8988T (cell line): ENCODE measurements around the gene PDE1C.

Experiments used
- DNase-seq: peaks from one replicate; pipeline ENCODE4 v3.0.0; 2011

Gene PDE1C

DNA sequence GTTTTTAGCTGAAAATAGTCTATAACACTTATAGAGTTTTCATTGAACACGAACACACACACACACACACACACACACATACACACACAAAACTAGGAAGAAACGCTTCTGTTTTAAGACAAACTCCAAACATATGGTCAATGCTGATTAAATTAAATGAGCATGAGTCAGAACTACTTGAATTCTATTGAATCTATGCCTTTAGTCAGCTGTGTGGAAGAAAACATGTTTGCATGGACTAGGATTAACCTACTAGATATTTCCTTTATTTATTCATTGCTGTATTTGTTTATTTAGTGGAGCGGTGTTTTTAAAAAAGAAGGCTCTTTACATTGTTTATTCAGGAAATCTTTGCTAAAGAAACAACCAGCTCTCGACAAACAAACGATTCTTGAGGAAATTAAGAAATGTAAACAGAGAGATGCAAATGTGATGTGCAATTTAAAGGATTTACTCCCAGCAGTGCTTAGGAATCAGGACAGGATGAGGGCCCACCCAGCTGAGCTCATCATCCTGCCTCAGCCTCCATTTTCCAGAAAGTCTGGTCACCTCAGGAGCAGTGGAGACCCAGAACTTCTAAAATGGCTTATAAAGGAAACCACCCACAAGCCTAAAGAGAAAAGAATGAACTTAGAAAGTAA is 83.2 kb downstream of the PDE1C start:
- DNase-seq = no peak

DNA sequence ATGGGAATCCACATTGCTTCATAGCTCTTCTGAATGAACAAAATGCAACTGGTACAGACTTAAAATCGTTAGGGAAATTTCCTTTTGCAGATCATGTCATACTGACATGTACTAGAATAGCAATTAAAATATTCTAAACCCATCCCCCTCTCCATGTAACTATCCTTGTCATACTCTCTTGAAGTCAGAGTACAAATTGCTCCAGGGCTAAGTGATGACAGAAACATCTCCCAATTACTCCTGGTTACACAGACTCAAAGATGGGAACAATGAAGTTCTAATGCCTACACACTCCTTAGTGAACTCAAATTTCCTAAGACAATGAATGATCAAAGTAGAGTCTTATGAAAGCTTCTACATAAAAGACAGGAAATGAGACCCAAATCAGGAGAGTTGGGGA is 87.2 kb downstream of the PDE1C start:
- DNase-seq = no peak

DNA sequence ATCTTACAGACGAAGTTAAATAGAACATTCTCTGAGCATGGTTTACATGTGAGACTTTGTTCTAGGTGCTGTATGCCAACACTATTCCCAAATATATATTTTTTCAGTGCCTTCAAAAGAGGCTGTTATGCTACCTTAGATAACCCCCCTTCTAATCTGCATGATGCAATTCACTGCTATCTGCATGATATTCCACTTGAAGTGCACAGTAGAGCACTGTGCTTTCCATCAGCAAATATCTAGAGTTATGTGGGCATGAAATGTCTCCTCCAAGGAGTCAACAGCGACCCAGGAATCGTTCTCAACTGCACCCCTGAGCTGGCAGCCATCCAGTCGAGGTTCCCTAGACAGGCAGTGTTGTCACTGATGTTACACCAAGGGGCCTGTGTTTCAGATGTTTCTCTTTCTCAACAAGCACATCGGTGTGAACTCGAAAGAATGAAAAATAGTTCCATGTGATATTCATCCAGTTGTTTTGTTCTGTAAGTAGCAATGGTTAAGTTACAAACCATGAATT is 88.3 kb downstream of the PDE1C start:
- no peak for DNase-seq

DNA sequence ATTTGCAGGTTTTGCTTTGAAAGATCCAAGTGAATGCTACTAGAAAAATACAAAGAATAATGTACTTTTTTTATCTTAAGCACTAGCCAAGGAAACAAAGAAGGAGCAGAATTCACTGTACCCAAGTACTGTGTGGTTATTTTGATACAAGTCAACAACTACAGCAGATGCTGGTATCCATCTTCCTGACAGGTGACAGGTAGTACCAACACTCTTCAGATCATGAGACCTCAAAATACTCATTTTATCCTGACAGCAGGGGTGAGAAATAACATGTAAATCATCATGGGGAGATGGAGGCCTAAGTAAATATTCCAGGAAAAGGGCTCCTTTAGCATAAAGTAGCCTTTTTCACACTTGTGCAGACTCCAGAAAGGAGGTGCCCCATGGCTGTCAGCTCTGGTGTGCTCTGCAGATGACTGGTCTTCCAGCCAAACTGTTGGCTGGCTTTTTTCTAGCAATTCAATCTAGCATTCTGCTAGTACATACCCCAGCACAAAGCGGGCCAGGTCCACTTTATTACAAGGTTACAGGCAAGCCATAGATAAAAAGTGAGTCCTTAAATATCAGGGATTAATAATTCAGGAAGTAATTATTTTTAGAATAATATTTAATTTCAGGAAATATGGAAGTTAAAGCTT is 90.4 kb downstream of the PDE1C start:
- no peak for DNase-seq

DNA sequence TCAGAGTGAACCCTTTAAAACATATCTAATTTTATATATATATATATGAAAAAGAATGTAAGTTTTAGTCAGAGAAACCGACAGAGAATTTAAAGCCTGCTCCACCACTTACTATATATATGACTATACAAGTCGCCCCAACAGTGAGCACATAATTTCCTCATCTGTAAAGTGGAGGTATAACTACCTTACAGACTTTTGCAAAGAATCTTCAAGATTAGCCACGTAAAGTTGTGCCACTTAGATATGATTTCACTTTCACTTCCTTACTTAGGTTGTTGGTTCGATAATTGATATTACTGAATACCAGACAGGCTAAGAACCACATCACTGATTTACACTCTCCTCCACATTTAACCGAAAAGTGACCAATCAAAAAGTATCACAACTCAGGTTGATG is 94.7 kb downstream of the PDE1C start:
- DNase-seq = no peak

DNA sequence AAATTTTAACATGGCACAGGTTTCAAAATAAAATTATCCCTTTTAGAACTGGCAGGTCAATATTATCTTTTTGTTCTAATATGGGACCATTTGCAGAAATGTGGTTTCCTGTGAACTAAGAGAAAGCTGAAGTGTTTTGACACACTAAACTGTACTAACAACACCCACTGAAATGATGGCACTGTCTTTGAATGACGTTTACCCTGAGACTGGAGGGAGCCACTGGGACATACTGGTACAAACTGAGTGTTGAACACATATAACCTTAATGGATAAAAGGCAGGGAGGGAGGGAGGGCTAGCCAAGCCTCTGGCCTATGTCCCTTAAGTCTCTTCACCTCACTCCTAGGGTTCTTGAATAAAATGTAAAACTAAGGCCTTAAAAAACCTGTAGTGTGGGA is 95.9 kb downstream of the PDE1C start:
- no peak for DNase-seq

DNA sequence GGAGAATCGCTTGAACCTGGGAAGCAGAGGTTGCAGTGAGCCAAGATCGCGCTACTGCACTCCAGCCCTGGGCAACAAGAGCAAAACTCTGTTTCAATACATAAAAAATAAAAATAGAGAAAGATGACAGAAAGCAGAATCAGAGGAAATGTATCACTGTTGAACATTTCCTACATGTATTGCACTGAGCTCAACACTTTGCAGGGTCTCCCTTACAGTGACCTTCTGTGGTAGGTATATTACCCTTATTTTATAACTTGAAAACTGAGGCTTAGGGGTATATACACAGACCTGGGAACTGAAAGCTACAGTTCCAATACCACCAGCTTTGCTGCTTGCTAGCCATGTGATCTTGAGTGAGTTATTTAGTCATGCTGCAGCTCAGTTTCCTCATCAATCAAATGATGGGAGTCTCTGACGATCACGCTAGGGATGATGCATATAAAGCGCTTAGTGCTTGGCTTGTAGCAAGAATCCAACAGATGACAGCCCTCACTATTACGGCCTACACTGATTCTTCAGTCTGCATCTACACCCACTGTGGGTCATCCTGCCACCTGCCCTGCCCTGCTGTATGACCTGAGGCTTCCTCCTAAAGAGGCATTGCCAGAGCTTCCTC is 99.0 kb downstream of the PDE1C start:
- DNase-seq = no peak

DNA sequence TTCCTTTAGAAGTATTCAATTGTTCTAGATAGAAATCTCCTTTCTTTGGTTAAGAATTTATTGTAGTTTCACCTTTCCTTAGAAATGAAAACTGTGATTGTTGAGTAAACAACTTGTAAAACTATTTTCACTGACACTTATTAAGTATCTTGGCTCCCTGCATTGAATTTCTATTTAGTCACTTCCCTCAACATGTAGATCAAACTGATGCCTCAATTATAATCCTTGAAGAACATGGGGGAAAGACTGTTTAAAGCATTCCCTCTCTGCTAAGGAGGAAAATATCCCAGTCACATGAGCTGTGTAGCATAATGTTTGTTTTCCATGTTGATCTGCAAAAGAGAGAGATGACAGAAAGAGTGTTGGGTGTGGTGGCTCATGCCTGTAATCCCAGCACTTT is 99.7 kb downstream of the PDE1C start:
- DNase-seq = no peak

DNA sequence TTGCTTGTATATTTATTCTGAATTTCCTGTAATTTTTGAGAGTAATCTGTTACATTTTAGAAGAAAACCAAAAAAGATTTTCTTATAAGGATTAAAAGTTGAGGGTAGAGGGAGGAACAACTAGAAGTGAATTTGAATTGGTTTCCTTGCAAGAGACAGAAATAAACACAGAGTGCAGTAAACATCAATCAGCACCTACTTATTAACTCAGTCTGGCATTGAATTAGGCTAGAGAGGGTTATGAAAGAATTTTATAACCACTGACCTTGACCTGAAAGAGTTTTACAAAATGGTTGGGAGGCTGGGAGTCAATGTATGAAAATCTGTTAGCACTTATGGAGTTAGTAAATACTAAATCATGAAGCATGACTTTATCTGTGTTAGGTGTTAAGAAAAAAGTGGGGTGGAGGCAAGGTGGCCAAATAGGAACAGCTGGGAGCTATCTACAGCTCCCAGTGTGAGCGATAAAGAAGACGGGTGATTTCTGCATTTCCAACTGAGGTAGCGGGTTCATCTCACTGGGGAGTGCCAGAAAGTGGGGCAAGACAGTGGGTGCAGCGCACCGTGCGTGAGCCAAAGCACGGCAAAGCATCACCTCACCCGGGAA is 106.5 kb downstream of the PDE1C start:
- no peak for DNase-seq

DNA sequence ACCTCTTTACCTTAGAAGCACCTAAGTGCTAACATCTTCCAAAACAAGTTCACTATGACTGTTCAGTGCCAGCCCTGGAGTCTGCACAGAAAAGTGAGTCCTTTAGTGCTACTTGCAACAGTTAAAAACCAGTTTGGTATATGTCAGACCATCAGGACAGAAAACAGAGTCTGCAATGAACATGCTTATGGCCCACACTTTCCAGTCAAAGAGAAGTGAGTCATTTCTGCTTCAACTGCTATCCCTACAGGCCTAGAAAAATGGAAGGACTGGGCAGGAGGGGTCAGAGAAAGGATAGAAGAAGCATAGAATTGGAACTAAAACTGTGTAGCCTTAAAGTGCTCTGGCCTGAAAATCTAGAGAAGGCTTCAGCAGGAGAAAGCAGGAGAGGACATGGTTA is 108.0 kb downstream of the PDE1C start:
- DNase-seq = no peak

DNA sequence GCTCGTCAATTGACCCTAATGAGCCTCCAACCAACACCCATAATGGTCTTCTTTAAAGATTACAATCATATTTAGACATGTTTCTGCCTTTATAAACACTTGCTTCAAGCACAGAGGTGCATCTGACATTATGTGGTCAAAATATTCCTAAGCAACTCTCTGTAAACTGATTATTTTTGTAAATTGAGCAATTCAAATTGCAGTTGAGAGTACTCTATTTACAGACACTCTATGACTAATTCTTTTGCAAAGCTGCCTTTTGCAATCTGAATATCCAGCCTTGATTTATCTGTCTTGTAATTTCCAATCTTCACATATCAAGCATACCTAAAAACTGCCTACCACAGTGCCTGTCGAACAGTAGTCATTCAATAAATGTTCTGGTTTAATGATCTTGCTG is 112.0 kb downstream of the PDE1C start:
- no peak for DNase-seq

DNA sequence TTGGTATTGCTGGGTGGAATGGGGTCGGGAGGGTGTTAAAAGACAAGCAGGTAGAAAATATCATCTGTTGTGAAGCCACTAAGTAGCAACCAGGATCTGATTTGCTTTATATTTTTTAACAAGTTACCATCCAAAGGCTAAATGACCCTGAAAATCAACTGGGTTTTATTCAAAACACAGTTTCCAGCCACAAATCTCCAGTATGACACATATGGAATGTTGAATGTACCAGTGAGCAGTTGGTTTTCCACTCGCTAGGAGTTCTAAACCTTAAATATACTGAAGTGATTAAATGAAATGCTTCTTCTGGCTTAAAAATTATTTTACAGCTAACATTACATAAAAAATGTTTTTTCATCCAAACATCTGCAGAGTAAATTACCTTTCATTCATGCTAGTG is 112.5 kb downstream of the PDE1C start:
- no peak for DNase-seq

DNA sequence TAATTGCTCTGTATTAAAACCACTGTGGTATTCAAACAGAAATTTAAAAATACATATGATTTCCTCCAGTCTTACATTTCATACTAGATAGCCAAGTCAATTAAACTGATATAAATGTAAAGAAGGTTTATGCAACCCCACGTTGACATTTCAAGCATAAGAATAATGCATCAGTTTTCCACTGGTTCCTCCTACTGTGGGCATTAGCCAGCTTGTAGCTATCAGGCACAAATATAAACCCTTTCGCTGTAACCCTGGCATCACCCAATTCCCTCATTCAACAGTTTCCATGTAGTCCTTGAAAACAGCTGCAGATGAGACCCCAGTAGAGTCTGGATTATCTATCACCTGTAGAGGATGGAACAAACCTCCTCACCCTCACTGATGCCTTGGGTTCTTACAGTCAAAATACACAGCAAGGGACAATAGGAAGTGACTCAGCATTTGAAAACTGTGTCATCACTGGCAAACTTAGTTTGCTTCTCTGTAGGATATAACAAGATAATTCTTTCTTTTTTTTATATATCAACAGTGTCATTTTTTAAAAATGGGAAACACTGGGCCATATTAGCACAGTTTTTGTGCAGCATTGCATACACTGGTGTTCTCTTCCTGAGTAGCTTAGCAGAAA is 113.0 kb downstream of the PDE1C start:
- no peak for DNase-seq

DNA sequence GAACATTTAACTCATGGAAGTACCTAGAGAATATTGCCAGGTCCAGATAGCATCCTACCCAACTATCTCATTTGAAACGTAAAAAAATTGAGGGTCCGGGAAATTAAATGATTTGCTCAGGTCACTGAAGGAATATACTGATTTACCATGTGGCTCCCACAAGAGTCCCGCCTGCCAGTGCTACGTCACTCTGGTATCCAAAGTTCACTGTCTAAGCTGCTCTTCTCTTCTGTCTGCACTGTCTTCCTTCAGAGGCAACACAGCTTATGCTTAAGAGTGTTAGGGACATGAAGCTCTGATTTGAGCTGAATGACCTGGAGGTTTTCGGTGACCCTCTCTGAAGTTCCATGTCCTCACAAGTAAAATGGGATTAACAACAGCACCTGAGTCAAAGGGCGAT is 114.6 kb downstream of the PDE1C start:
- DNase-seq = no peak

DNA sequence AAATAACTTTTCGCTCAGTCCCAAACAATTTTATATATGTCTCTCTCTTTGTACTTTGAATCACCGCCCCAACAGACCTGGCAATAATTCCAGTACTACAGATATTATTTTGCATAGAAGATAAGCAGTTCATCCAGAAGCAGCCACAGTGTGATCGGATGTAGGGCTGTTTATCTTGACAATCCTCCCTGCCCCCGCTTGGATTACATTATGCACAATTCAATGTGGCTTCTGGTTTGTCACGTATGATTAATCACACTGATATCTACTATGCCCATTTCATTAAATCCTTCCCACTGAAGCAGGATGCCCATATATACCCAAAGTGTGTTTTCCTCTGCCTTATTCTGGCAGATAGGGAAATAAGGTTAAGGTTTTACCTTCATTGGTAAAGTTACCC is 115.2 kb downstream of the PDE1C start:
- no peak for DNase-seq

DNA sequence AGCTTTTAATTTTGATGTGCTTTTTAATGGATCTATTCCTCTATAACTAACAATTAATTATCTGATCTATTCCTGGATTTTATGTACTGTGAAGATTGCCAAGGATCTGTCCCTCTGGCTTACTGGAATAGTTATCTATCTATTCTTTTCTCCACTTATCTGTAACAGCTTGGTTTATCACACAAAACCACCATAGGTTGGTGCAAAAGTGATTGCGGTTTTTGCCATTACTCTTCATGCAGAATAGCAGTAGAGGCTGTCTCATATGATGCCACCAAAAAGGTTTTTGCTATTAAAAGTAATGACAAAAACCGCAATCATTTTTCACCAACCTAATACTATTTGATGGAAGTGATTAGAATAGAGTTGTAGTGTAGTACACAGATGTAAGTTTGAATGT is 115.7 kb downstream of the PDE1C start:
- DNase-seq = no peak

DNA sequence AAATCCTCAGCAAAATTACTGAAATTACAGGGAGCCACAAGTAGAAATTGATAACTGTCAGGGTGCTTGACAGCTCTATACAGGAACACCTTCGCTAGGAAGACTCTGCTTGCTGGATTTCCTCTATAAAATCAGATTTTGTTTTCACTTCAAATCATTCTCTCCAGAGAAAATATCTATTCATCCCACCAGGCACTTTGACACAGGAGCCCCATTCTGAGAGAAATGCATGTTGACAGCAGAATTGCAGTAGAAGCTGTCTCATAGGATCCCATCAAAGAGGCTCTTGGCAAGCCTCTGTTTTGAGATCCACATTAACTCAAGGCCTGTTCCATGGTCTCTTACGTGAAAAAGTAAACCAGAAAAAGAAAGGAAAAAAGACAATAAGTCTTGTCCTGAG is 116.8 kb downstream of the PDE1C start:
- no peak for DNase-seq

DNA sequence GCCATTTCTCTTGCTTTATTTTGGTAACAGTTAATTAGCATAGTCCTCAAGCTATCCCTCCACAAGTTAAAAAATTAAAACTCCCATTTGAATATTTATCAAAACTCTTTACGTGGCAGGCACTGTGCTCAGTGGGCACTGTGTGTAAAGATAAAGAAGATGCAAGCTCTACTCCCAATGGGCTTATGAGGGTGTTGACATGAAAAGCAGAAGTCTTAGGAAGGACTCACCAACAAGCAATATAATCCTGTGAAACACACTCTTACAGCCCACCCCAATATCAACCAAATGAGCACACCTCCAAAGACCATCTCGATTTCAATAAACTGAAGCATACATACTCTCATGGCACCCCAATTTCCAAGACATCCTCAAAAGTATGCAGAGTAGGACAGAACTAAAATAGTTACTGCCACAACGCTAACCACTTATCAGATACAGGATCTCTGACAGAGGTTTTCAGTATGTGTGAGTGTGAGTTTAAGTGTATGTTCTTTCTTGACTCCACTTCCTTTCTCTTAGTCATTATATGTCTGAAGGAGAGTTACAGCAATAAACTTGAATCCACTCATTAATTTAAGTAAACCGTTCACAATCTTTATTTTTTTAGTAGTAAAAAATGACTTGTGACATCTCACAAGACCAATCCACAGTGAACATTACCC is 120.0 kb downstream of the PDE1C start:
- no peak for DNase-seq

DNA sequence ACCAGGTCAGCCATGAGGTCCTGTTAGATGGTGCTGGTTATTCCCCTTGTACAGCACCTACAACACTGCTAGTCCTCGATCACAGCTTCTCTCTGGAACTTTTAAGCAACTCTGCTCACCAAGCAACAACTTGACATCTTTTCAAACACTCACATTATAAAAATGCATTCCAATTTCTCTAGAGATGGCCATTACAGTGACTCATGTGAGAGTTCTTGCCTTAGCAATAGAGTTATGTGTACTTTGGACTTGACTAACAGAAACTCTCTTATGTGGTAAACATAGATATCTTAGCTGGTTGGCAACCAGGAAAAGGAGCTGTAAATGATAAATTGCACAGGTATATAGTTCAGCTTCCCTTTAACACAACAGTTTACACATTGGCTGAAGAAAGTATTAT is 122.2 kb downstream of the PDE1C start:
- DNase-seq = no peak

DNA sequence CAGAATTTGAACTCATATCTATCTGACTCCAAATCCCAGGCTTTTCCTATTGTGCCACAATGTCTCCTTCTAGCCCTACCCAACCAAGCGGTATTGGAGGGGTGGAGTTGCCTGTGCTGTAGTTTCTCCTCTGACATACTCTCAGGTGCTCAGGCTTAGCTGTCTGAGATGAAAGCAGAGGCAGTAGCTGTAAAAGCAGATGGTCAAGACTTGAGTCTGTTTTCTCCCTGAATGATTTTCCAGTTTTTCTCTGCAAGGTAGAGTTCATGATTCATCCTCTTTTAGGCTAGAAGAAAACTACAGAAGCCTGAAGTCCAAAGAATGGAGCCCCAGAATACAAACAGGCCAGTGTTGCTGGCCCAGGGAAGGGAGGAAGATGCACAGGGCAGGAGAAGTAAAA is 130.0 kb downstream of the PDE1C start:
- DNase-seq = no peak

DNA sequence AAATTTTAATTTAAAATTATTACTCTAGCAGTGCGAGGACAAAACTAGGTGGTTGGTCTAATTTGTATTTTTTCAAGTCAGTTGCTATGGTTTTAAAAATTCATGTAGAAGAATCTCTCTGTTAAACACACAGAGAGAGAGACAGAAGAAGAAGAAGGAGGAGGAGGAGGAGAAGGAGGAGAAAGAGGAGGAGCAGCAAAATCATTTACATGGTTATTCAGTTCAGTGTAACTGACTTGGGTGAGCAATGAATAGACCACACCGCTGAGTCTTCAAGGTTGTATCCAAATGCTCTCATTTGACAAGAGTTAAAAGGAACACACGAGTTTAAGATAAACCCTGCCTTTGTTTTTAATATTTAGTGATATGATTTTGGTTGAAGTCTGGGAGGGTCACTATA is 131.1 kb downstream of the PDE1C start:
- DNase-seq = no peak

DNA sequence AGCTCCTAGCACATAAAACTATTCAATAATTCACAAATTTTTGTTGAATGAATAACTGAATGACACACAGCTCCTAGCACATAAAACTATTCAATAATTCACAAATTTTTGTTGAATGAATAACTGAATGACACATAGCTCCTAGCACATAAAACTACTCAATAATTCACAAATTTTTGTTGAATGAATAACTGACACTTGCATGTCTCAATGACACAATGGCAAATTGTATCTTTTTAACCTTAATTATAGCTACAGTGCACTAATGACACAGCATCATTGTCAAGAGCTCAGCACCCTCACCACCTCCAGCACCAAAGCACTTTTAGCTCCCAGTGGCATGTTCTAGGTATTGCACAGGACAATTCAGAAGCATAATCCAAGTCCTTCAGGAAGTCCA is 131.6 kb downstream of the PDE1C start:
- DNase-seq = no peak

DNA sequence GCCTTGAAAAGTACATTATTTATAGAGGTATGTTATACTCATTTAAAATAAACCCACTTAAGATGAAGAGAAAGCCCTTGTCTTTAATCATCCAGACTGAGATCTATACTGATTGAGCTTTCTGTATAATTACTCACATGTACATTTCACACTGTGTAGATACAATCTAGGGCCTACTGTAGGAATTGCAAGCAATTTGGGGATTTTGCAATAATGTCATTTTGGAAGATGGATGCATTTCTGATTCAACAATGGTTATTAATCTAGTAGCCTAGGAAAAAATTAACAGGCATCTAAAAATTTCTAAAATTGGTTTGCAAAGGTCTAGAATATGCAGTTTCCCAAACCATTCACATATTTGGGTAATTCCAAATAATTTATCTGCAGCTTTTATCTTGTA is 132.2 kb downstream of the PDE1C start:
- no peak for DNase-seq
